Left ventricle myocardium inferior (tissue), 1 donor: ENCODE results near the gene TRAF3IP1. TPM values are rescaled to one million over a fixed set of nuclear protein-coding genes. Genes with fewer than 3 reads are reported as not detected.

Experiments
- DNase-seq: peaks from one replicate; pipeline ENCODE4 v3.0.0-alpha.2; 2020
- H3K27ac ChIP-seq: fragments of 200-600 bp; replicated peaks from 2 replicates; pipeline ENCODE4 v1.8.0; 2021
- H3K27me3 ChIP-seq: fragments of 200-600 bp; 2 replicates; pipeline ENCODE4 v1.8.0; 2021; ENCODE audit warnings: low read depth
- H3K36me3 ChIP-seq: fragments of 200-600 bp; 2 replicates; pipeline ENCODE4 v1.8.0; 2021
- H3K4me1 ChIP-seq: fragments of 200-600 bp; 2 replicates; pipeline ENCODE4 v1.8.0; 2021
- H3K4me3 ChIP-seq: fragments of 200-600 bp; 2 replicates; pipeline ENCODE4 v1.8.0; 2021; ENCODE audit warnings: mild to moderate bottlenecking, moderate library complexity
- H3K9me3 ChIP-seq: fragments of 200-600 bp; replicated peaks from 2 replicates; pipeline ENCODE4 v1.8.0; 2021
- intact Hi-C: fragments of 100-400 bp; cut with micrococcal nuclease; formaldehyde crosslinking; loops from one replicate; pipeline ENCODE4 v1.11.0; 2022
- total RNA-seq: library from RNA; stranded (reverse); fragmentation: NEBNext Ultra II Directional; extraction: Animal tissue kit (Norgen Biotek cat#: 25700); gene quantifications from one replicate; pipeline ENCODE4 v1.2.1, GENCODE V29; 2021
- TF ChIP-seq, protein P1 (sequence below): fragments of 200-600 bp; IDR thresholded peaks from 2 replicates; pipeline ENCODE4 v1.8.0; 2021; ENCODE audit warnings: antibody characterized with exemption, mild to moderate bottlenecking, borderline replicate concordance
- donor health status: DM: no; HTN: yes; CAD: no; lungs with severe emphysema.

The TRAF3IP1 gene
- total RNA-seq, 1 donor from 2014 or later: 14.6 TPM

DNA sequence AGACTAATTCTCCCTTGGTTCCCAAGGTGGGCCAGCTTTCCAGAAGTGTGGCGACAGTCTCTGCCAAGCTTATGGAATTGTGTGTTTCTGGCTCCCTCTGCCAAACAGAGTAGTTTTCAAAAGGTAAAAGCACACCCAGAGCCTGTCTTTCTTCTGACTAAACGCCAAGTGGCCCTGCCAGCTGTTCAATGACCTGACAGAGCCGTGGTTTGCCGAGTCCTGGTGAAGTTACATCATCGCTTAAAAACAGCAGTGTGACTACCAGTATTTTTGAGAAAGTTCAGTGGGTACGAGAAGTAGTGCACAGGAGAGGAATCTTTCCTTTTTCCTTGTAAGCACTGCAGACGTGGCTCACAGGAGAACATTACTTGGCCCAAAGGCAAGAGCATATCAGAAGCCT, 33.8 kb upstream of the TRAF3IP1 start:
- TF ChIP-seq, protein P1, sequence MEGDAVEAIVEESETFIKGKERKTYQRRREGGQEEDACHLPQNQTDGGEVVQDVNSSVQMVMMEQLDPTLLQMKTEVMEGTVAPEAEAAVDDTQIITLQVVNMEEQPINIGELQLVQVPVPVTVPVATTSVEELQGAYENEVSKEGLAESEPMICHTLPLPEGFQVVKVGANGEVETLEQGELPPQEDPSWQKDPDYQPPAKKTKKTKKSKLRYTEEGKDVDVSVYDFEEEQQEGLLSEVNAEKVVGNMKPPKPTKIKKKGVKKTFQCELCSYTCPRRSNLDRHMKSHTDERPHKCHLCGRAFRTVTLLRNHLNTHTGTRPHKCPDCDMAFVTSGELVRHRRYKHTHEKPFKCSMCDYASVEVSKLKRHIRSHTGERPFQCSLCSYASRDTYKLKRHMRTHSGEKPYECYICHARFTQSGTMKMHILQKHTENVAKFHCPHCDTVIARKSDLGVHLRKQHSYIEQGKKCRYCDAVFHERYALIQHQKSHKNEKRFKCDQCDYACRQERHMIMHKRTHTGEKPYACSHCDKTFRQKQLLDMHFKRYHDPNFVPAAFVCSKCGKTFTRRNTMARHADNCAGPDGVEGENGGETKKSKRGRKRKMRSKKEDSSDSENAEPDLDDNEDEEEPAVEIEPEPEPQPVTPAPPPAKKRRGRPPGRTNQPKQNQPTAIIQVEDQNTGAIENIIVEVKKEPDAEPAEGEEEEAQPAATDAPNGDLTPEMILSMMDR: no peak
- Histone ChIP-seq H3K27ac (peak overlapping the region; percentile 87), H3K4me1 (peaks cover 86% of the 10 kb centered on the region), H3K27me3 (no peaks in the 10 kb centered on the region), H3K36me3 (no peaks in the 10 kb centered on the region), H3K4me3 (peak overlapping the region; percentile 90), H3K9me3 (no peaks in the 10 kb centered on the region)
- peak; percentile 50 for DNase-seq
- intact Hi-C loops: no loop called here

DNA sequence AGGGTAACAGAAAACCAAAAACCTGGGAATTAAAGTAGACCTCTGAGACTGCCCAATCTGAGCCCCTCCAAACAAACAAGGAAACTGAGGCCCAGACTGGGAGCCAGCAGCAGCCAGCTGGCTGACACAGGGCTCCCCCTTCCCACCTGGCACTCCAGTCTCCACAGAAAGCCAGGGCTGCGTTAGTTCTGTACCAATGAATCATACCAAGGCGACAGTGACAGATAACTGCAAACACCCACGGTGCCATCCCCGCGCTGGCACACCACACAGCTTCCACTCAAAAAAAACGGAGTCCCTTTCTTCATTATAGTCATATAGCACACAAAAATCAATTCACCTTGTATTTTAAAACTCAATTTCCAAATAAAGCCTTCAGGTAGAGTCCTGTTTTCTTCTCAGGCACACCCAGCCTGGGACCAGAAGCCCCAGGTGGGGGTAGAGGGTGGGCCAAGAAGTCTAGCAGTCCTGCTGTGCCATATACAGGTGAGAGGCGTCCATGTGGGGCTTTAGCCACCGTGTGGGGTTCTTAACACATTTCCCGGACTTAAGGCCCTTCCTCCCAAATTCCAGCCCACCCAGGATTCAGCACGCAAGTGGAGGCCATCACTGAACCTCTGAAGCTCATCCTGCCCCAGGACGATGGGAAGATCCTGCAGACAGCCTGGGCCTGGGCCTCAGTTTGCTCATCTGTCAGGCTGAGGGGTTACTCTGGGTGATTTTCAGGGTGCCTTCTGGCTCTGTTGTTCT, 33.2 kb upstream of the TRAF3IP1 start:
- Histone ChIP-seq H3K4me3 (peak overlapping the region; percentile 90), H3K9me3 (no peaks in the 10 kb centered on the region), H3K27me3 (no peaks in the 10 kb centered on the region), H3K4me1 (peaks cover 80% of the 10 kb centered on the region), H3K36me3 (no peaks in the 10 kb centered on the region), H3K27ac (peak overlapping the region; percentile 87)
- intact Hi-C loops: no loop called here
- DNase-seq: no peak
- TF ChIP-seq, protein P1: no peak

DNA sequence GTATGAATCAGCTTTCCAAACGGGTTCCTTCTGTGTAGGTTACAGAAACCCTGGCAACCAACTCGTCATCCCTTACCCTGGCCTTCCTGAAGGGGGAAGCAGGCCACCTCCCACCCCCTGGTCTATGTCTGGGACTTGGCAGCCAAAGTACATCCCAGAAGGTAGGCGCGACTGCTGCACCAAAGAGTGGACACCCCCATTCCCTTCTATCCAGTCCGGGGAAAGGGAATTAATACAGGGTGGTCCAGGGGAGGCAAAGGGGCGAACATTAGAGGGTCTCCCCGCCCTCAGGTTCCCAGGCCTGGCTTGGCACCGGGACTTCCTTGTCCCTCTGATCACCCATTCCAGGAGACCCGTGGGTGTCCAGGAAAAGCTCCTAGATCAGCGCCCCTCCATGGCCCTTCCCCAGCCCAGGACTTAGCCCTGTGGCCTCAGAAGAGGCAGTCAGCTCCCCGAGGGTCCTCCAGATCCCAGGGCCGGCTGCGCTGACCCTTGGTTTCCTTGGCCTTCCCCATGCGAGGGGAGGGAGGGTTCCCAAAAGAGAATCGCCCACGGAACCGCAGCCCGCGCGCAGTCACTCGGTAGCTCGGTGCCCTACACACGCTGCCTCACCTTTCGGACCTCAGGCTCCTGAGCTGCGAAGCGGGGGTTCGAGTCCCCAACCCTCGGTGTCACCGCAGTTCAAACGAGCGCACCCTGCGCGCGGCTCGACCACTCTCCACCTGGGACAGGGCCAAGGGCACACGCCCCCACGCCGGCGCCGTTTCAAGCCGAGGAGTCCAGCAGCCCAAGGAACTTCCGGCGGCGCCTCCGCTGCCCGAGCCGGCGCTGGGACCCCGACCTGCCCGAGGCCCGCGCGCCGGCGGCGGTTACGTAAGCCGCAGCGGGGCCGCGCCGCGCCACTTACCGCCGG, 32.3 kb upstream of the TRAF3IP1 start, which contains the start of gene PER2:
Gene PER2 (minus strand): TSS at position 874 of the 913 bp plus-strand sequence. CDS start 10,674 bp downstream, outside the sequence.
- Histone ChIP-seq H3K4me3 (peak within 1 kb of the TSS; percentile 90), H3K4me1 (peaks cover 76% of the 10 kb centered on the region), H3K9me3 (no peaks in the 10 kb centered on the region), H3K27ac (peak within 1 kb of the TSS; percentile 87), H3K36me3 (no peaks in the 10 kb centered on the region), H3K27me3 (no peaks in the 10 kb centered on the region)
- TF ChIP-seq, protein P1: no peak
- intact Hi-C loops: no loop called here
- peak; percentile 61 for DNase-seq

DNA sequence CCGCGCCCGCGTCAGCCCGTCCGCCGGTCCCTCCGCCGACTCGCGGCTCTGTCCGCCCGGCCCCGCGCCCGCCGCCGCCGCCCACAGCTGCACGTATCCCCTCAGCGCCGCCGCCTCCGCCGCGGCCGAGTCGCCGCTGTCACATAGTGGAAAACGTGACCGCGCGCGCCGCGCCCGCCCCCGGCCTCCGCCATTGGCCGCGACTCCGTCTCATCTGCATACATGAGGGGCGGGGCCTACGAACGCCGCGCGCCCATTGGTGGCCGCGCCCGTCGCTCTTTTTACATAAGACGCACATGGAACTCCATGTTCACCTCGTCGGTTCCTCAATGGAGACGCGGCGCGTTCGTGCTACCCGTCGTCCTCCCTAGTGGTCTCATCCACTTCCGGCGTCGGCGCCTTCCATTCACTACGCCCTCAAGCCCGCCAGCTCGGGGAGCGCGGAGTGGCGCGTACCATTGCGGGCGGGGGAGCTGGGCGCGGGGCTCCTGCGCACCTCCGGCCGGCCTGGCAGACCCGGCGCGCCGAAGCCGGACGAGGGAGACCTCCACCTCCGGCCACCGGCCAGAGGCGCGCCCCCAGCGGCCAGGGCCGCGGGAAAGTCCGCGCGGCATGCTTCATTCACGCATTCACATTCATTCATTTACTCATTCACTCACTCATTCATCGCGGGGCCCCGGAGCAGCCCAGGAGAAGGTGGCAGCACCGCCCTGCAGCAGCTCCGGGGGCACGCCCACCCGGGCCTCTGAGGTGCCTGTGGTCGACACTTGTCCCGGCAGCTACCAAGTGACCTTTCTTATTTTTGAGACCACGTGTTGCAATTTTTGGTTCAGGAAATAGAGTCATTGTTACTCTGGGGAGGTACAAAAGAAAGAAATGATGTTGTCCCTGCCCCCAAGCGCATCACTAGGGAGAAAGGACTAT, 31.4 kb upstream of the TRAF3IP1 start:
- DNase-seq: peak; percentile 98
- Histone ChIP-seq H3K27ac (peak overlapping the region; percentile 87), H3K9me3 (no peaks in the 10 kb centered on the region), H3K27me3 (no peaks in the 10 kb centered on the region), H3K36me3 (no peaks in the 10 kb centered on the region), H3K4me3 (peak overlapping the region; percentile 90), H3K4me1 (peaks cover 67% of the 10 kb centered on the region)
- TF ChIP-seq, protein P1: peak; percentile 51
- intact Hi-C loops: no loop called here

DNA sequence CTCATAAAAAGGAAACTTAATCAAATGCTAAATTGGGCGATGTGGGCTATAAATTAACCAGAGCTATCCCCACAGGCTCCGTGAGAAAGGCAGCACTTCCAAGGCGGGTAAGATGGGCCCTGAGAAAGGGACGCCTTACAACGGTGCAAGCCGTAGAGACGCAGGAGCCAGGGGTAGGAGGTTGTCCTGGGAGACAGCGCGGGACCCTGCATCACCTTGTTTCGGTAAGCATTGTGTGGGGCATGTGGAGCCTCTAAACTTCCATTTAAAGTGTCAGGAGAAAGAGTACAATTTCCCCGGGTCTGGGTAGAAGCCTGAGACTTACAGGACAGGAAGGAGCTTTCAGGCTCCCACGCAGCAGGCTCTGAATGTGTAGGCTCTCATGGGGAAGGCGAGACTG, 30.7 kb upstream of the TRAF3IP1 start:
- Histone ChIP-seq H3K36me3 (no peaks in the 10 kb centered on the region), H3K27me3 (no peaks in the 10 kb centered on the region), H3K4me3 (peak overlapping the region; percentile 90), H3K27ac (peak overlapping the region; percentile 87), H3K4me1 (peaks cover 60% of the 10 kb centered on the region), H3K9me3 (no peaks in the 10 kb centered on the region)
- TF ChIP-seq, protein P1: no peak
- intact Hi-C loops: no loop called here
- DNase-seq: no peak
